Stimulated activated CD4-positive, alpha-beta T cell treated with anti-CD3 and anti-CD28 coated beads, Interleukin-1b, Interleukin-23, amount 100 ng/mL, for 1 hour (primary cell): Measurements from ENCODE around the gene PRKCA.
"Not testable (repeated sequence)": the region's sequence is repeated elsewhere in the genome, so short reads cannot be mapped to it uniquely, and the experiment has no call there.

Experiments used
- DNase-seq, 2 donors: peaks; one replicate each; pipeline ENCODE4 v3.0.0-alpha.2; 2020; ENCODE audit warnings: low read depth in 2 of 2

Gene PRKCA

GRCh38 chr17:66488864-66489263 lies 186.5 kb downstream of the PRKCA start:
- DNase-seq = no peak

- DNase-seq = not testable (repeated sequence)
Measured at GRCh38 chr17:66489576-66489975, 187.2 kb downstream of the PRKCA start.

- DNase-seq = no peak
Measured at GRCh38 chr17:66491213-66491612, 188.8 kb downstream of the PRKCA start.

GRCh38 chr17:66491665-66492064 lies 189.3 kb downstream of the PRKCA start:
- no peak for DNase-seq

- no peak for DNase-seq
Measured at GRCh38 chr17:66492080-66492479, 189.7 kb downstream of the PRKCA start.

GRCh38 chr17:66492561-66493005 lies 190.2 kb downstream of the PRKCA start:
- DNase-seq = no peak

- no peak for DNase-seq
Measured at GRCh38 chr17:66493283-66494019, 191.0 kb downstream of the PRKCA start.

- no peak for DNase-seq
Measured at GRCh38 chr17:66494023-66494803, 191.8 kb downstream of the PRKCA start.

GRCh38 chr17:66495035-66495434 lies 192.6 kb downstream of the PRKCA start:
- DNase-seq = no peak

- no peak for DNase-seq
Measured at GRCh38 chr17:66496306-66496705, 193.9 kb downstream of the PRKCA start.

GRCh38 chr17:66498580-66498979 lies 196.2 kb downstream of the PRKCA start:
- DNase-seq = no peak

GRCh38 chr17:66506641-66507040 lies 204.2 kb downstream of the PRKCA start:
- DNase-seq = no peak

GRCh38 chr17:66507103-66507923 lies 204.9 kb downstream of the PRKCA start:
- no peak for DNase-seq

GRCh38 chr17:66507982-66508760 lies 205.8 kb downstream of the PRKCA start:
- no peak for DNase-seq

- DNase-seq = no peak
Measured at GRCh38 chr17:66508896-66509844, 206.8 kb downstream of the PRKCA start.

- DNase-seq = no peak
Measured at GRCh38 chr17:66509926-66510325, 207.5 kb downstream of the PRKCA start.

GRCh38 chr17:66511135-66511534 lies 208.7 kb downstream of the PRKCA start:
- DNase-seq = no peak

- DNase-seq = no peak
Measured at GRCh38 chr17:66514227-66514806, 211.9 kb downstream of the PRKCA start.

- DNase-seq = no peak
Measured at GRCh38 chr17:66515974-66516373, 213.6 kb downstream of the PRKCA start.
